RWPE1 (cell line): ENCODE results near the gene RECQL5.

ENCODE experiments used
- CTCF ChIA-PET: fragments of 350-600 bp; sonication (Branson Sonifier 250); formaldehyde crosslinking; extraction: SDS; loops from one replicate; lab custom pipeline; 2021; lab: Yijun Ruan, JAX
- POLR2A ChIA-PET: fragments of 400-600 bp; formaldehyde crosslinking; extraction: SDS; loops from one replicate; lab custom pipeline; 2020; ENCODE audit warnings: antibody characterized with exemption; ENCODE audit not compliant: low non-redundant PET; lab: Yijun Ruan, JAX
- DNase-seq: peaks from one replicate; pipeline ENCODE4 v3.0.0; 2012; ENCODE audit warnings: low spot score
- H3K27ac ChIP-seq: fragments of 450-650 bp; 2 replicates; pipeline ENCODE4 v1.5.1; 2017
- CTCF ChIP-seq: fragments of 450-650 bp; conservative IDR thresholded peaks from 2 replicates; pipeline ENCODE4 v1.5.1; 2017; ENCODE audit warnings: low read depth, mild to moderate bottlenecking

RECQL5 gene

GRCh38 chr17:75611851-75612429 lies 55.0 kb downstream of the RECQL5 start:
- H3K27ac ChIP-seq, result no peak overlapping the region
- ChIA-PET POLR2A (no interaction called here), CTCF (interaction anchor here (1.4 to 1.9 kb wide), 2 partner anchors 11 to 21 kb away, joined by 4 to 7 read pairs; partner anchors contain the start of gene SMIM5)
- DNase-seq, result no peak
- no peak for TF ChIP-seq CTCF

- no peak for DNase-seq
- ChIA-PET CTCF (interaction anchor here (0.6 to 1.9 kb wide), 3 partner anchors 9 to 10 kb away, joined by 3 to 7 read pairs (median 6); no protein-coding TSS in a partner anchor), POLR2A (interaction anchor here (1.1 kb wide), 1 partner anchor 8 kb away, joined by 6 read pairs; no protein-coding TSS in a partner anchor)
- peak overlapping the region; percentile 23 for H3K27ac ChIP-seq
- TF ChIP-seq CTCF, result no peak
These were observed 56.6 kb downstream of the RECQL5 start for GRCh38 chr17:75610103-75610984.

GRCh38 chr17:75607086-75607485 lies 59.9 kb downstream of the RECQL5 start:
- CTCF ChIA-PET, result interaction anchor here (1.0 kb wide), 1 partner anchor 26 kb away, joined by 3 read pairs; no protein-coding TSS in a partner anchor

GRCh38 chr17:75605790-75606189 lies 61.2 kb downstream of the RECQL5 start:
- no peak for DNase-seq
- TF ChIP-seq CTCF, result no peak
- POLR2A ChIA-PET, result no interaction called here
- H3K27ac ChIP-seq, result no peak overlapping the region
- CTCF ChIA-PET, result interaction anchor here (0.6 kb wide), 2 partner anchors 90 to 577 kb away, joined by 3 to 4 read pairs; no protein-coding TSS in a partner anchor

More at GRCh38 chr17:75607086-75607485, 59.9 kb downstream of the RECQL5 start:
- no peak for DNase-seq
- no peak for TF ChIP-seq CTCF
- H3K27ac ChIP-seq, result no peak overlapping the region
- POLR2A ChIA-PET, result no interaction called here

GRCh38 chr17:75604034-75604695 lies 62.8 kb downstream of the RECQL5 start:
- peak overlapping the region; percentile 58 for H3K27ac ChIP-seq
- TF ChIP-seq CTCF, result no peak
- ChIA-PET CTCF (interaction anchor here (0.6 kb wide), 1 partner anchor 110 kb away, joined by 3 read pairs; no protein-coding TSS in a partner anchor), POLR2A (no interaction called here)
- no peak for DNase-seq

- TF ChIP-seq CTCF, result no peak
- H3K27ac ChIP-seq, result peak overlapping the region; percentile 58
- no peak for DNase-seq
- CTCF ChIA-PET, result interaction anchor here (0.6 to 3.5 kb wide), 2 partner anchors 30 to 707 kb away, joined by 3 to 26 read pairs; partner anchors contain the start of gene SMIM5
- POLR2A ChIA-PET, result no interaction called here
These were observed 63.8 kb downstream of the RECQL5 start for GRCh38 chr17:75603123-75603522.
